ENCODE measurements around the gene PLVAP.

DNA sequence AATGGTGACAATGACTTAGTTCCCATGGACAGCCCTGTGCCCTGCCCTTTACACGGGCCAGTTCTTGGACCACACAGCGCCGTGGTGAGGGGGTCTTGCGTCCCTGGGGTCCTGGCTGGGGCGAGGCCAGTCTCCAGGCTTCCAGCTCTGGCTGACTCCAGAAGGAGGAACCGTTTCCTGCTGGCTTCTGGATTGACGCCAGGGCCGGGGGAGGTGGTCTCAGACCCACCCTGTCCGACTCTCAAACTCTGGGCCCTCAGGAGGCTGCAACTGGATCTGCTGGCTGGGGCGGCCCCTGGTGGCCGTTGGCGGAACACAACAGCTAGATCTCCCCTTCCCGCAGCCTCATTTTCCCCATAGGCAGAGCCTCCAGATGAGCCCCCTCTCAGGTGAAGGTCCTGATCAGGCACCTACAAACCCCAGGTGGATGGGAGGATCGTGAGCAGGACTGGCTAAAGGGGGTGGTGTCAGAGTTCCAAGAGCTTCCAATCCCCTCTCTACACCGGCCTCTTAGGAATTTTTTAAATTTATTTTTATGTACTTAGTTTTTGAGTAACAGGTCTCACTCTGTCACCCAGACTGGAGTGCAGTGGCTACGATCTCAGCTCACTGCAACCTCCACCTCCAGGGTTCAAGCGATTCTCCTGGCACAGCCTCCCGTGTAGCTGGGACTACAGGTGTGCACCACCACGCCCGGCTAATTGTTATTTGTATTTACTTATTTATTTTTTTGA is 8.9 kb upstream of the PLVAP start:
- TF ChIP-seq, protein P1, sequence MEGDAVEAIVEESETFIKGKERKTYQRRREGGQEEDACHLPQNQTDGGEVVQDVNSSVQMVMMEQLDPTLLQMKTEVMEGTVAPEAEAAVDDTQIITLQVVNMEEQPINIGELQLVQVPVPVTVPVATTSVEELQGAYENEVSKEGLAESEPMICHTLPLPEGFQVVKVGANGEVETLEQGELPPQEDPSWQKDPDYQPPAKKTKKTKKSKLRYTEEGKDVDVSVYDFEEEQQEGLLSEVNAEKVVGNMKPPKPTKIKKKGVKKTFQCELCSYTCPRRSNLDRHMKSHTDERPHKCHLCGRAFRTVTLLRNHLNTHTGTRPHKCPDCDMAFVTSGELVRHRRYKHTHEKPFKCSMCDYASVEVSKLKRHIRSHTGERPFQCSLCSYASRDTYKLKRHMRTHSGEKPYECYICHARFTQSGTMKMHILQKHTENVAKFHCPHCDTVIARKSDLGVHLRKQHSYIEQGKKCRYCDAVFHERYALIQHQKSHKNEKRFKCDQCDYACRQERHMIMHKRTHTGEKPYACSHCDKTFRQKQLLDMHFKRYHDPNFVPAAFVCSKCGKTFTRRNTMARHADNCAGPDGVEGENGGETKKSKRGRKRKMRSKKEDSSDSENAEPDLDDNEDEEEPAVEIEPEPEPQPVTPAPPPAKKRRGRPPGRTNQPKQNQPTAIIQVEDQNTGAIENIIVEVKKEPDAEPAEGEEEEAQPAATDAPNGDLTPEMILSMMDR (IDR thresholded peaks at IDR 0.05): peak; percentile 86 to 89
- TF ChIP-seq POLR2A (IDR thresholded peaks at IDR 0.05) (no peak), EP300 (IDR thresholded peaks at IDR 0.05) (no peak), POLR2AphosphoS5 (IDR thresholded peaks at IDR 0.05) (no peak)
